Left ventricle myocardium inferior (tissue), 1 donor: ENCODE measurements around the gene SORBS2. TPM values are rescaled to one million over a fixed set of nuclear protein-coding genes. Genes with fewer than 3 reads are reported as not detected.

Experiments used
- DNase-seq: peaks from one replicate; pipeline ENCODE4 v3.0.0-alpha.2; 2020
- H3K27ac ChIP-seq: fragments of 200-600 bp; replicated peaks from 2 replicates; pipeline ENCODE4 v1.8.0; 2021
- H3K27me3 ChIP-seq: fragments of 200-600 bp; 2 replicates; pipeline ENCODE4 v1.8.0; 2021; ENCODE audit warnings: low read depth
- H3K36me3 ChIP-seq: fragments of 200-600 bp; 2 replicates; pipeline ENCODE4 v1.8.0; 2021
- H3K4me1 ChIP-seq: fragments of 200-600 bp; 2 replicates; pipeline ENCODE4 v1.8.0; 2021
- H3K4me3 ChIP-seq: fragments of 200-600 bp; 2 replicates; pipeline ENCODE4 v1.8.0; 2021; ENCODE audit warnings: mild to moderate bottlenecking, moderate library complexity
- H3K9me3 ChIP-seq: fragments of 200-600 bp; replicated peaks from 2 replicates; pipeline ENCODE4 v1.8.0; 2021
- CTCF ChIP-seq: fragments of 200-600 bp; IDR thresholded peaks from 2 replicates; pipeline ENCODE4 v1.8.0; 2021; ENCODE audit warnings: antibody characterized with exemption, mild to moderate bottlenecking, borderline replicate concordance
- intact Hi-C: fragments of 100-400 bp; cut with micrococcal nuclease; formaldehyde crosslinking; loops from one replicate; pipeline ENCODE4 v1.11.0; 2022
- total RNA-seq: library from RNA; stranded (reverse); fragmentation: NEBNext Ultra II Directional; extraction: Animal tissue kit (Norgen Biotek cat#: 25700); gene quantifications from one replicate; pipeline ENCODE4 v1.2.1, GENCODE V29; 2021
- donor health status: DM: no; HTN: yes; CAD: no; lungs with severe emphysema.

The SORBS2 gene
- total RNA-seq, 1 donor from 2014 or later = 1,282 TPM

DNA sequence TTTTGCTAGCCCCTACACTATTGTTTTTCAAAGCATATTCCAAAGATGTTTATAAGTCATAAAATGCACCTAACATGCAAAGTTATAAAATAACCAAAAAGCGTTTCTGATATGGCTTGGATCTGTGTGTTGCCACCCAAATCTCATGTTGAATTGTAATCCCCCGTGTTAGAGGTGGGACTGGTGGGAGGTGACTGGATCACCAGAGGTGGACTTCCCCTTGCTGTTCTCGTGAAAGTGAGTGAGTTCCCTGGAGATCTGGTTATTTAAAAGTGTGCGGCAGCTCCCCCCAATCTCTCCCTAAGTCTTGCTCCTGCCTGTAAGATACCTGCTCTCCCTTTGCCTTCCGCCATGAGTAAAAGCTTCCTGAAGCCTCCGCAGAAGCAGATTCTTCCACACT, 22.8 kb upstream of the SORBS2 start:
- Histone ChIP-seq H3K36me3 (no peaks in the 10 kb centered on the region), H3K27me3 (no peaks in the 10 kb centered on the region), H3K4me1 (peaks cover 62% of the 10 kb centered on the region), H3K9me3 (no peaks in the 10 kb centered on the region), H3K4me3 (no peak overlapping the region), H3K27ac (peak overlapping the region; percentile 88)
- no peak for DNase-seq
- intact Hi-C loops = no loop called here
- TF ChIP-seq CTCF = no peak

DNA sequence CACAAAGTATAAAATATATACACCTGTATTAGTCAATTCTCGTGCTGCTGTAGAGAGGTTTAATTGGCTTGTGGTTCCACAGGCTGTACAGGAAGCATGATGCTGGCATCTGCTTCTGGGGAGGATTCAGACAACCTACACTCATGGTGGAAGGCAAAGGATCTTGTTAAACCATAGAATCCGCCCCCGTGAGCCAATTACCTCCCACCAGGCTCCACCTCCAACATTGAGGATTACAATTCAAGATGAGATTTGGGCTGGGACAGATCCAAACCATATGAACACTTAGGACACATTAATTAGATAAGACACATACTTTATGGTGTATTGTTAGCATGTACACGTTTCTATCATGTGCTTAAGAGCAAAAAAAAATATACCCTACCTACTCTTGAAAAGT, 22.1 kb upstream of the SORBS2 start:
- Histone ChIP-seq H3K4me3 (no peak overlapping the region), H3K27ac (peak overlapping the region; percentile 88), H3K27me3 (no peaks in the 10 kb centered on the region), H3K9me3 (no peaks in the 10 kb centered on the region), H3K4me1 (peaks cover 55% of the 10 kb centered on the region), H3K36me3 (no peaks in the 10 kb centered on the region)
- no peak for TF ChIP-seq CTCF
- intact Hi-C loops = no loop called here
- no peak for DNase-seq

DNA sequence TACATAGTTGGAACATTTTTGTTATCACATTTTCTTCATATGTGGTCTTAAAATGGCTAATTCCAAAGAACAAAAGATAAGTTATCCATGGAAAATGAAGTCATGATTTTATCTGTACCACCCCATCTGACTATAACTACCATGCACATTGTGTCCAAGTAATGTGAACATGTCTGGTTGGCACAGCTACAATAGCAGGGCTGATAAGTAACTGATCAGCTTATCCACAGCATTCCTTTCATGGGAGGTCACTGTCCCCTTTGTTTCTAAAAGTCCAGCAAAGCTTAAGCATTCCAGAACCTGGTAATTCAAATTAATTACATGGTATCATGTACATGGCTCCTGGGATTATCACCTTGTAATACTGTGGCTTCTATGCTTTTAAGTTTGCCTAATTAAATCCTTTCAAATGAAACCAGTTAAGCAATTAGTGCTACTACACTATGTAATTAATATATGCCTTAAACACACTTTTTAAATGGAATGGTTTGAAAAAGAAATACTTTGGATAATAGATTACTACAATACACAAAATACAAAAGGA, 21.1 kb upstream of the SORBS2 start:
- Histone ChIP-seq H3K4me1 (peaks cover 46% of the 10 kb centered on the region), H3K9me3 (no peaks in the 10 kb centered on the region), H3K27ac (peak overlapping the region; percentile 88), H3K27me3 (no peaks in the 10 kb centered on the region), H3K4me3 (no peak overlapping the region), H3K36me3 (no peaks in the 10 kb centered on the region)
- intact Hi-C loops = no loop called here
- no peak for TF ChIP-seq CTCF
- DNase-seq = no peak

- no peak for TF ChIP-seq CTCF
- intact Hi-C loops = no loop called here
- H3K27me3 ChIP-seq = no peaks in the 10 kb centered on the region
These were observed 19.3 kb upstream of the SORBS2 start for GRCh38 chr4:185831125-185831815.

GRCh38 chr4:185830263-185830994, 18.4 kb upstream of the SORBS2 start:
- Histone ChIP-seq H3K27ac (peak overlapping the region; percentile 88), H3K36me3 (no peaks in the 10 kb centered on the region), H3K9me3 (no peaks in the 10 kb centered on the region), H3K4me3 (no peak overlapping the region), H3K27me3 (no peaks in the 10 kb centered on the region), H3K4me1 (peaks cover 25% of the 10 kb centered on the region)
- intact Hi-C loops = no loop called here
- no peak for TF ChIP-seq CTCF
- no peak for DNase-seq

More at GRCh38 chr4:185831125-185831815, 19.3 kb upstream of the SORBS2 start:
- no peak for DNase-seq
- Histone ChIP-seq H3K36me3 (no peaks in the 10 kb centered on the region), H3K4me1 (peaks cover 27% of the 10 kb centered on the region), H3K27ac (peak overlapping the region; percentile 88), H3K4me3 (no peak overlapping the region), H3K9me3 (no peaks in the 10 kb centered on the region)
